H9 (cell line): ENCODE data around the gene AKT1. TPM values are rescaled to one million over a fixed set of nuclear protein-coding genes. Genes with fewer than 3 reads are reported as not detected.

Experiments
- DNase-seq: peaks from one replicate; pipeline ENCODE4 v3.0.0-alpha.2; 2017
- H2AFZ ChIP-seq: one replicate; pipeline ENCODE4 v1.6.1; 2013; ENCODE audit warnings: mild to moderate bottlenecking, low read length, control low read depth, moderate library complexity
- H2AK5ac ChIP-seq: 2 replicates; pipeline ENCODE4 v1.6.1; 2013; ENCODE audit warnings: low read length, control low read depth, mixed read lengths; ENCODE audit not compliant: insufficient read length
- H2BK120ac ChIP-seq: one replicate; pipeline ENCODE4 v1.6.1; 2013; ENCODE audit warnings: low read depth, mild to moderate bottlenecking, low read length, control low read depth, inconsistent platforms; ENCODE audit not compliant: poor library complexity, severe bottlenecking
- H2BK12ac ChIP-seq: 2 replicates; pipeline ENCODE4 v1.6.1; 2013; ENCODE audit warnings: low read length, control low read depth, mixed read lengths, low read depth; ENCODE audit not compliant: insufficient read length
- H2BK15ac ChIP-seq: 2 replicates; pipeline ENCODE4 v1.6.1; 2013; ENCODE audit warnings: low read depth, low read length, control low read depth
- H2BK20ac ChIP-seq: one replicate; pipeline ENCODE4 v1.6.1; 2013; ENCODE audit warnings: low read depth, mild to moderate bottlenecking, low read length, control low read depth, inconsistent platforms; ENCODE audit not compliant: poor library complexity, severe bottlenecking
- H2BK5ac ChIP-seq: 2 replicates; pipeline ENCODE4 v1.6.1; 2013; ENCODE audit warnings: low read length, control low read depth, mixed read lengths; ENCODE audit not compliant: insufficient read length
- H3K14ac ChIP-seq: 2 replicates; pipeline ENCODE4 v1.6.1; 2013; ENCODE audit warnings: low read length, control low read depth; ENCODE audit not compliant: insufficient read depth
- H3K18ac ChIP-seq: 2 replicates; pipeline ENCODE4 v1.6.1; 2013; ENCODE audit warnings: low read depth, mild to moderate bottlenecking, mixed read lengths, low read length, control low read depth; ENCODE audit not compliant: insufficient read length
- H3K23ac ChIP-seq: 2 replicates; pipeline ENCODE4 v1.6.1; 2013; ENCODE audit warnings: low read length, control low read depth, mixed read lengths, low read depth; ENCODE audit not compliant: insufficient read length
- H3K23me2 ChIP-seq: 2 replicates; pipeline ENCODE4 v1.6.1; 2013; ENCODE audit warnings: low read depth, mild to moderate bottlenecking, mixed read lengths, low read length, control low read depth; ENCODE audit not compliant: insufficient read length, poor library complexity, severe bottlenecking
- H3K27ac ChIP-seq: 2 replicates; pipeline ENCODE4 v1.5.1; 2013; ENCODE audit warnings: low read length, control low read depth, mixed read lengths, low read depth; ENCODE audit not compliant: insufficient read length
- H3K27me3 ChIP-seq: 2 replicates; pipeline ENCODE4 v1.6.1; 2013; ENCODE audit warnings: low read length, control low read depth, inconsistent platforms; ENCODE audit not compliant: insufficient read depth
- H3K4ac ChIP-seq: 2 replicates; pipeline ENCODE4 v1.6.1; 2013; ENCODE audit warnings: low read depth, mild to moderate bottlenecking, control low read depth, inconsistent platforms, low read length, moderate library complexity
- H3K4me1 ChIP-seq: 2 replicates; pipeline ENCODE4 v1.6.1; 2013; ENCODE audit warnings: low read length, control low read depth, inconsistent platforms; ENCODE audit not compliant: insufficient read depth
- H3K4me2 ChIP-seq: 2 replicates; pipeline ENCODE4 v1.6.1; 2013; ENCODE audit warnings: low read length, control low read depth, mixed read lengths; ENCODE audit not compliant: insufficient read length, insufficient read depth
- H3K56ac ChIP-seq: 2 replicates; pipeline ENCODE4 v1.6.1; 2013; ENCODE audit warnings: low read depth, mild to moderate bottlenecking, mixed read lengths, low read length, control low read depth; ENCODE audit not compliant: insufficient read length
- H3K79me1 ChIP-seq: 2 replicates; pipeline ENCODE4 v1.6.1; 2013; ENCODE audit warnings: low read depth, mild to moderate bottlenecking, moderate library complexity, low read length, control low read depth, inconsistent platforms; ENCODE audit not compliant: insufficient read depth, poor library complexity, severe bottlenecking
- H3K79me2 ChIP-seq: 2 replicates; pipeline ENCODE4 v1.6.1; 2013; ENCODE audit warnings: low read length, control low read depth, inconsistent platforms; ENCODE audit not compliant: insufficient read depth
- H3K9ac ChIP-seq: 2 replicates; pipeline ENCODE4 v1.6.1; 2013; ENCODE audit warnings: low read length, control low read depth, mixed read lengths; ENCODE audit not compliant: insufficient read length; ENCODE audit errors: extremely low read depth
- H3K9me3 ChIP-seq: one replicate; pipeline ENCODE4 v1.6.1; 2013; ENCODE audit warnings: low read depth, low read length, inconsistent platforms; ENCODE audit not compliant: control insufficient read depth
- H3T11ph ChIP-seq: one replicate; pipeline ENCODE4 v1.6.1; 2013; ENCODE audit warnings: mild to moderate bottlenecking, low read length, control low read depth, inconsistent platforms
- H4K20me1 ChIP-seq: one replicate; pipeline ENCODE4 v1.6.1; 2013; ENCODE audit not compliant: control insufficient read depth, insufficient read length, insufficient read depth
- H4K5ac ChIP-seq: 2 replicates; pipeline ENCODE4 v1.6.1; 2013; ENCODE audit warnings: low read depth, mild to moderate bottlenecking, mixed read lengths, low read length, control low read depth; ENCODE audit not compliant: insufficient read length
- H4K8ac ChIP-seq: replicated peaks from 2 replicates; pipeline ENCODE4 v1.6.1; 2013; ENCODE audit warnings: low read length, control low read depth, mixed read lengths, low read depth; ENCODE audit not compliant: insufficient read length
- H4K91ac ChIP-seq: 2 replicates; pipeline ENCODE4 v1.6.1; 2013; ENCODE audit warnings: low read depth, mild to moderate bottlenecking, moderate library complexity, mixed read lengths, low read length, control low read depth; ENCODE audit not compliant: insufficient read length
- H3K27ac Mint-ChIP-seq, 3 experiments: 2 replicates in 2 of 3; 3 replicates in 1 of 3; pipeline ENCODE4 v1.8.0; 2020 to 2021; ENCODE audit warnings: mixed read lengths in 3 of 3, mild to moderate bottlenecking in 1 of 3, moderate library complexity in 1 of 3
- H3K27me3 Mint-ChIP-seq: 2 replicates; pipeline ENCODE4 v1.8.0; 2021; ENCODE audit warnings: low read depth, mild to moderate bottlenecking, moderate library complexity, mixed read lengths
- H3K36me3 Mint-ChIP-seq, 3 experiments: 2 replicates in 2 of 3; 3 replicates in 1 of 3; pipeline ENCODE4 v1.8.0; 2020 to 2021; ENCODE audit warnings: low read depth in 3 of 3, mixed read lengths in 3 of 3; ENCODE audit not compliant: insufficient read depth in 1 of 3
- H3K4me1 Mint-ChIP-seq, 2 experiments: 2 replicates each; pipeline ENCODE4 v1.8.0; 2020; ENCODE audit warnings: mixed read lengths in 2 of 2
- H3K4me3 Mint-ChIP-seq, 2 experiments: 2 replicates in 1 of 2; 3 replicates in 1 of 2; pipeline ENCODE4 v1.8.0; 2020 to 2021; ENCODE audit warnings: mild to moderate bottlenecking in 2 of 2, mixed read lengths in 2 of 2, moderate library complexity in 1 of 2
- H3K9me3 Mint-ChIP-seq, 2 experiments: 2 replicates in 1 of 2; 3 replicates in 1 of 2; pipeline ENCODE4 v1.8.0; 2020; ENCODE audit warnings: mild to moderate bottlenecking in 2 of 2, mixed read lengths in 2 of 2, moderate library complexity in 1 of 2
- CTCF ChIP-seq: fragments of 200-600 bp; sonication (generic); conservative IDR thresholded peaks from 3 replicates; pipeline ENCODE4 v1.8.0; 2021; ENCODE audit warnings: antibody characterized with exemption, mild to moderate bottlenecking
- WGBS: extraction: QIAGEN DNeasy Blood & Tissue Kit; methylation state at CpG from one replicate; pipeline ENCODE4 v1.1.7; 2013; ENCODE audit warnings: missing lambda C conversion rate, low lambda C conversion rate, mixed read lengths; ENCODE audit not compliant: insufficient read length; ENCODE audit errors: extremely low coverage; 5-methylcytosine and 5-hydroxymethylcytosine counted together
- total RNA-seq: library from RNA; stranded (reverse); gene quantifications from 2 replicates; pipeline ENCODE4 v1.2.1, GENCODE V29; 2021

Gene AKT1
- total RNA-seq, 1 experiment from 2014 or later, result 101 TPM

DNA sequence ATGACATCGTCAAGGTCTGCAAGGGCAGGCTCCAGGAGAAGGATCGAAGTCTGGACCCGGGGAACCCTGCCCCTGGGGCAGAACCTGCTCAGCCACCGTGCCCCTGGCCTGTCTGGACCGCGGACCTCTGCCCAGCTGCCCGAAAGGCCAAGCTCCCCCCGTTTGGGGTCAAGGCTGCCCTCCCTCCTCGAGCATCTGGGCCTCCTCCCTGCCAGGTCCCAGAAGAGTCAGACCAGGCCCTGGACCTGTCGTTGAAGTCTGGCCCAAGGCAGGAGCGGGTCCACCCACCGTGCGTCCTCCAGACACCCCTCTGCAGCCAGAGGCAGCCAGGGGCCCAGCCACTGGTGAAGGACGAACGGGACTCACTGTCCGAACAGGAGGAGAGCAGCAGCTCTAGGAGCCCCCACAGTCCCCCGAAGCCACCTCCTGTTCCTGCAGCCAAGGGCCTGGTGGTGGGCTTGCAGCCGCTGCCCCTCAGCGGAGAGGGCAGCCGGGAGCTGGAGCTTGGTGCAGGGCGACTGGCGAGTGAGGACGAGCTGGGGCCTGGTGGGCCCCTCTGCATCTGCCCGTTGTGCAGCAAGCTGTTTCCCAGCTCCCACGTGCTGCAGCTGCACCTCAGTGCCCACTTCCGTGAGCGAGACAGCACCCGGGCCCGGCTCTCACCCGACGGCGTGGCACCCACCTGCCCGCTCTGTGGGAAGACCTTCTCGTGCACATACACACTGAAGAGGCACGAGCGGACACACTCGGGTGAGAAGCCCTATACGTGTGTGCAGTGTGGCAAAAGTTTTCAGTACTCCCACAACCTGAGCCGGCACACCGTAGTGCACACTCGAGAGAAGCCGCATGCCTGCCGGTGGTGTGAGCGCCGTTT lies 6.2 kb upstream of the AKT1 start:
- no peak overlapping the region for H3T11ph ChIP-seq
- Mint-ChIP-seq H3K4me3 (peak overlapping the region; percentile 69 to 86), H3K27me3 (peaks cover 67% of the 10 kb centered on the region), H3K9me3 (peaks cover 4 to 5% of the 10 kb centered on the region in 2 experiments), H3K4me1 (peaks cover 15 to 32% of the 10 kb centered on the region in 2 experiments), H3K36me3 (peaks cover 0 to 4% (median 0%) of the 10 kb centered on the region in 3 experiments; a peak in 2 of 7 replicates), H3K27ac (no peak overlapping the region)
- no peak overlapping the region for H2BK15ac ChIP-seq
- no peak overlapping the region for H3K9ac ChIP-seq
- no peak overlapping the region for H2BK5ac ChIP-seq
- no peak overlapping the region for H4K91ac ChIP-seq
- no peak overlapping the region for H2BK20ac ChIP-seq
- no peak overlapping the region for H3K4ac ChIP-seq
- no peak overlapping the region for H4K5ac ChIP-seq
- H3K23me2 ChIP-seq, result peaks cover 13% of the 10 kb centered on the region
- H2BK12ac ChIP-seq, result no peak overlapping the region
- no CpG with 5 or more reads among the region's 45 CpGs for WGBS
- no peak for DNase-seq
- no peaks in the 10 kb centered on the region for H3K79me2 ChIP-seq
- peak overlapping the region; percentile 9 for H3K4me2 ChIP-seq
- H4K20me1 ChIP-seq, result no peaks in the 10 kb centered on the region
- H3K18ac ChIP-seq, result no peak overlapping the region
- H2AK5ac ChIP-seq, result no peak overlapping the region
- no peak overlapping the region for H3K56ac ChIP-seq
- no peak overlapping the region for H4K8ac ChIP-seq
- TF ChIP-seq CTCF, result no peak
- H2AFZ ChIP-seq, result no peak overlapping the region
- H3K27ac ChIP-seq, result no peak overlapping the region
- H3K79me1 ChIP-seq, result no peaks in the 10 kb centered on the region
- peaks cover 20% of the 10 kb centered on the region; the same call in 1 of the 2 replicates for H3K27me3 ChIP-seq
- H3K9me3 ChIP-seq, result no peaks in the 10 kb centered on the region
- no peak overlapping the region for H2BK120ac ChIP-seq
- H3K23ac ChIP-seq, result no peak overlapping the region
- no peaks in the 10 kb centered on the region; the same call in 1 of the 2 replicates for H3K4me1 ChIP-seq
- no peak overlapping the region for H3K14ac ChIP-seq
